T-helper 9 cell (primary cell): ENCODE results near the gene CORO2B.
A peak's percentile ranks its signal among the peaks of the same experiment; 100 is the strongest.

Source experiments
- DNase-seq: peaks from one replicate; pipeline ENCODE4 v3.0.0-alpha.2; 2020

CORO2B gene

GRCh38 chr15:68707386-68707785 lies 128.6 kb downstream of the CORO2B start:
- DNase-seq, result no peak

- DNase-seq, result no peak
These were observed 131.1 kb downstream of the CORO2B start for GRCh38 chr15:68709876-68710275.

GRCh38 chr15:68710536-68710935 lies 131.7 kb downstream of the CORO2B start:
- no peak for DNase-seq

GRCh38 chr15:68711406-68711805 lies 132.6 kb downstream of the CORO2B start:
- no peak for DNase-seq

GRCh38 chr15:68712886-68713285 lies 134.1 kb downstream of the CORO2B start:
- DNase-seq, result no peak

- DNase-seq, result no peak
These were observed 135.1 kb downstream of the CORO2B start for GRCh38 chr15:68713874-68714273.

GRCh38 chr15:68715111-68715510 lies 136.3 kb downstream of the CORO2B start:
- DNase-seq, result no peak

GRCh38 chr15:68717951-68718350 lies 139.2 kb downstream of the CORO2B start:
- no peak for DNase-seq

- DNase-seq, result no peak
These were observed 139.7 kb downstream of the CORO2B start for GRCh38 chr15:68718468-68718867.

GRCh38 chr15:68719051-68719450 lies 140.3 kb downstream of the CORO2B start:
- no peak for DNase-seq

- no peak for DNase-seq
These were observed 140.9 kb downstream of the CORO2B start for GRCh38 chr15:68719672-68720071.

- DNase-seq, result no peak
These were observed 143.1 kb downstream of the CORO2B start for GRCh38 chr15:68721886-68722285.

GRCh38 chr15:68725736-68726135 lies 146.9 kb downstream of the CORO2B start:
- DNase-seq, result no peak

GRCh38 chr15:68726246-68726645 lies 147.5 kb downstream of the CORO2B start:
- DNase-seq, result no peak

GRCh38 chr15:68729789-68730411 lies 151.1 kb downstream of the CORO2B start:
- no peak for DNase-seq

- peak; percentile 3 for DNase-seq
These were observed 151.7 kb downstream of the CORO2B start for GRCh38 chr15:68730471-68730919.

- DNase-seq, result no peak
These were observed 152.4 kb downstream of the CORO2B start for GRCh38 chr15:68730976-68731897.

- no peak for DNase-seq
These were observed 153.7 kb downstream of the CORO2B start for GRCh38 chr15:68732451-68732850.

GRCh38 chr15:68733666-68734065 lies 154.9 kb downstream of the CORO2B start:
- no peak for DNase-seq

GRCh38 chr15:68734352-68734751 lies 155.6 kb downstream of the CORO2B start:
- DNase-seq, result no peak

GRCh38 chr15:68734881-68735280 lies 156.1 kb downstream of the CORO2B start:
- DNase-seq, result no peak

GRCh38 chr15:68735610-68736009 lies 156.8 kb downstream of the CORO2B start:
- no peak for DNase-seq

GRCh38 chr15:68739390-68740080 lies 160.7 kb downstream of the CORO2B start:
- no peak for DNase-seq

- no peak for DNase-seq
These were observed 164.5 kb downstream of the CORO2B start for GRCh38 chr15:68743256-68743655.
